HG02970 (cell line): ENCODE results near the gene ST3GAL2.
"Not testable (repeated sequence)": the region's sequence is repeated elsewhere in the genome, so short reads cannot be mapped to it uniquely, and the experiment has no call there.

Experiments used
- ATAC-seq: cut with Tn5 transposase; IDR thresholded peaks from one replicate; pipeline ENCODE4 v1.9.1; 2021; ENCODE audit warnings: mild to moderate bottlenecking, moderate library complexity, moderate number of reproducible peaks; ENCODE audit not compliant: unreplicated experiment, low FRiP score

ST3GAL2 gene

GRCh38 chr16:70359552-70359951 lies 79.3 kb downstream of the ST3GAL2 start:
- no peak for ATAC-seq

DNA sequence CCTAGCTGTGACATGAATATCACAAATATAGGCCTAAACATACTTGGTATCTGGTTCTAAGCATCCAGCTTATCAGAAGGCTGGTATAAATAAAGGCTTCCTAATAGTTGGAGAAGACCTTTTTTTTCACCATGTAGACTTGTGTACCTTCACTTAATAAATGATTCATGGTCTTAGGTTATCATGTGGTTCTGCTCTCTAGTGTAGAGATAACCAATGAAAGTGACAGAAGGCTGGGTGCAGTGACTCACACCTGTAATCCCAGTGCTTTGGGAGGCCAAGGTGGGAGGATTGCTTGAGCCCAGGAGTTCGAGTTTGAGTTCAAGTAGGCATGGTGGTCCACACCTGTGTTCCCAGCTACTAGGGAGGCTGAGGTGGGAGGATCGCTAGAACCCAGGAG lies 89.1 kb downstream of the ST3GAL2 start:
- no peak for ATAC-seq

DNA sequence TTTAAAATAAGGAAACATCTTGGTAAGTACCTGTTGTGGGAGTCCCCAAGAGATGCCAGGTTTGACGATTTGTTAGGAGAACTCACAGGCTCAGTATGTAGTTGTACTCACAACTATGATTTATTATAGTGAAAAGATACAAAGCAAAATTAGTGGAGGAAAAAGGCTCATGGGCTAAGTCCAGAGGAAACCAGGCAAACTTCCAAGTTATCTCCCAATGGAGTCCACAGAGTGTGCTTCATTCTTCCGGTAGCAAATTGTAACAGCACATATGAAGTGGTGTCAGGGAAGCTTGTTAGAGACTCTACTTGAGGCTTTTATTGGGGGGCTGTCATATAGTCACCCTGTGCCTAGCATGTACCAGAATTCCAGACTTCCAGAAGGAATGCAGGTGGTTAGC lies 89.9 kb downstream of the ST3GAL2 start:
- ATAC-seq: no peak

DNA sequence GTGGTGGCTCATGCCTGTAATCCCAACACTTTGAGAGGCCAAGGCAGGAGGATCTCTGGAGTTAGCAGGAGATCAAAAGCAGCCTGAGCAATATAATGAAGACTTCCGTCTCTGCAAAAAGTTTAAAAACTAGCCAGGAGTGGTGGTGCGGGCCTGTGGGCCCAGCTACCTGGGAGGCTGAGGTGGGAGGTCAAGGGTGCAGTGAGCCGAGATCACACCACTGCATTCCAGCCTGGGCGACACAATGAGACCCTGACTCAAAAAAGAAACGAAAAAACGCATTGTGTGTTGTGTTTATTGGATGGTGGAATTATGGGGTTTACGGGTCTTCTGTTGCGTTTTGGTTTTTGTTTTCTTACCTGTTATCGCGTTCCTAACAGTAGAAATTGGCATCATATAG lies 93.1 kb downstream of the ST3GAL2 start:
- no peak for ATAC-seq

GRCh38 chr16:70342016-70342415 lies 96.9 kb downstream of the ST3GAL2 start:
- ATAC-seq: no peak

GRCh38 chr16:70341600-70341999 lies 97.3 kb downstream of the ST3GAL2 start:
- no peak for ATAC-seq

GRCh38 chr16:70337814-70338213 lies 101.1 kb downstream of the ST3GAL2 start:
- no peak for ATAC-seq

DNA sequence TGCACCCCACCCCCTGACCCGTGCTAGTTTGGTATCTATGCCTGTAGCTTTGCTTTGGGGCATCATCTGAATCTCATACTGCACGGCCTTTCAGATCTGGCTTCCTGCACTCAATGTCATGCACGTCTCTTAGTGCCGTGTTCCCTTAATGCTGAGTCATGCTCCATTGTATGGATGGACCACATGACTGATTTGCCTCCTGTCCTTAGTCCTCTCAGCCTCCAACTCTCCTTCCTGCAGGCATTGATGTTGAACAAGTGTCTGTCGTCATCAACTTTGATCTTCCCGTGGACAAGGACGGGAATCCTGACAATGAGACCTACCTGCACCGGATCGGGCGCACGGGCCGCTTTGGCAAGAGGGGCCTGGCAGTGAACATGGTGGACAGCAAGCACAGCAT lies 106.2 kb downstream of the ST3GAL2 start:
- ATAC-seq: not testable (repeated sequence)

DNA sequence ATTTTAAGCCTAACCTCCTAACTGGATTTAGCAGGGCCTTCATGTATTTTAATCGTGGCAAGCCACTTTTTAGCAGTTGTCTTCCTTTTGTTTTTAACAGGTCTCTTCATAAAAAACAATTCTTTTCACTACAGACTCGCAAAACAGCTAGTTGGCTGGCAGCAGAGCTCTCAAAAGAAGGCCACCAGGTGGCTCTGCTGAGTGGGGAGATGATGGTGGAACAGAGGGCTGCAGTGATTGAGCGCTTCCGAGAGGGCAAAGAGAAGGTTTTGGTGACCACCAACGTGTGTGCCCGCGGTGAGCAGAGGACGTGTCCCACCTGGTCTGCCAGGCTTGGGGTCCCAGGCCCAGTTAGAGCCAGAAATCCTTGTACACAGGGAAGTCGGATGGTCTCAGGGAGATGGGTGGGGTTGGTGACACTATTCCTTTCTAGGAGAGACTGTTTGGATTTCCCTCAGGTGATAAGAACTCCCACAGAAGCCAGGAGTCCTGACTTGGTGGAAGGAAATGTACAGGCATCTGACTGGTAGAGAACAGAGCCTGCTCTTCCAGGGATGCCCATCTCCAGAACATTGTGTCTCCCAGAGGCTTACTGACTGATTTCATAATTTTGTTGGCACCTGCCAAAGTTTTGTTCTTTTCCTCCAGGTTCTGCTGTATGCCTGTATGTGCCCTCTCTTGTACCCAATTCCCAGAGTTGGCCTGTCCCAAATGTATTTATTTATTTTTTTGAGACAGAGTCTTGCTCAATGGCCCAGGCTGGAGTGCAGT lies 107.1 kb downstream of the ST3GAL2 start:
- no peak for ATAC-seq

DNA sequence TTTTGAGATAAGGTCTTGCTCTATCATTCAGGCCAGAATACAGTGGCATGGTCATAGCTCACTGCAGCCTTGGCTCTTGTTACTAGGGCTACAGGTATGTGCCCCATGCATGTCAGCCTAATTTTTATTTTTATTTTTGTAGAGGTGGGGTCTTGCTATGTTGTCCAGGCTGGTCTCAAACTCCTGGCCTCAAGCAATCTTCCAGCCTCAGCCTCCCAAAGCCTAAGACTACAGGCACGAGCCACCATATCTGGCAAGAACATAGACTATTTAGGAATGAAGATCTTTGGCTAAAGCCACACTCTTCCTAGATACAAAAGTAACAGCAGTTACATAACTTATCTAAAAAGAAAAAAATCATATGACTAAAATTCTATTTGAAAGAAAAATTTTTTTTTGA lies 107.8 kb downstream of the ST3GAL2 start:
- ATAC-seq: no peak
